GM12878 (cell line): ENCODE measurements around the gene NEURL3. TPM values are rescaled to one million over a fixed set of nuclear protein-coding genes. Genes with fewer than 3 reads are reported as not detected.

ENCODE experiments used
- ATAC-seq: fragments of 200-7000 bp; cut with Tn5 transposase; 3 replicates; pipeline ENCODE4 v1.9.1; 2020; ENCODE audit warnings: mild to moderate bottlenecking, moderate library complexity
- BruUV-seq: library from RNA; stranded (reverse); fragments of 400-500 nt; replicated peaks from 2 replicates; lab custom pipeline; 2021; lab: Mats Ljungman, UMichigan
- CTCF ChIA-PET: fragments of 300-600 bp; sonication (Branson Sonifier 250); formaldehyde crosslinking; extraction: SDS; loops from one replicate; lab custom pipeline; 2021; ENCODE audit warnings: inconsistent platforms; lab: Yijun Ruan, JAX
- POLR2A ChIA-PET: fragments of 350-600 bp; formaldehyde crosslinking; extraction: SDS; loops from one replicate; lab custom pipeline; 2021; ENCODE audit warnings: inconsistent platforms; lab: Charles Lee
- RAD21 ChIA-PET: fragments of 300-600 bp; sonication (Branson Sonifier 250); formaldehyde crosslinking; loops from one replicate; lab custom pipeline; 2023; ENCODE audit warnings: antibody characterized with exemption; ENCODE audit not compliant: unreplicated experiment; lab: Charles Lee
- SMC1A ChIA-PET: fragments of 300-600 bp; sonication (Branson Sonifier 250); formaldehyde crosslinking; loops from one replicate; lab custom pipeline; 2023; ENCODE audit not compliant: unreplicated experiment, uncharacterized antibody; lab: Charles Lee
- DNase-seq: peaks from one replicate; pipeline ENCODE4 v3.0.0-alpha.2; 2011; ENCODE audit warnings: low read depth, low spot score
- FAIRE-seq: peaks from 3 replicates; lab custom pipeline; 2011; peaks lifted over from hg19 to GRCh38; lab: Jason Lieb, UNC
- H2AFZ ChIP-seq: 2 replicates; pipeline ENCODE4 v1.6.0; 2011; ENCODE audit warnings: low read depth, low read length, control low read depth; ENCODE audit not compliant: control insufficient read depth
- H3K27ac ChIP-seq: 2 replicates; pipeline ENCODE4 v1.5.1; 2011; ENCODE audit warnings: control low read depth; ENCODE audit not compliant: control insufficient read depth, insufficient read depth
- H3K27me3 ChIP-seq, 2 experiments: replicated peaks in 1 of 2; 2 replicates each; pipeline versions ENCODE4 v1.6.0 to v1.6.1; 2011; ENCODE audit warnings: low read length in 1 of 2; ENCODE audit not compliant: control insufficient read depth in 2 of 2, insufficient read depth in 2 of 2
- H3K36me3 ChIP-seq, 2 experiments: 2 replicates each; pipeline ENCODE4 v1.5.1; 2011; ENCODE audit warnings: low read length in 1 of 2; ENCODE audit not compliant: control insufficient read depth in 2 of 2, insufficient read depth in 2 of 2
- H3K4me1 ChIP-seq: 2 replicates; pipeline ENCODE4 v1.6.1; 2011; ENCODE audit warnings: mild to moderate bottlenecking, low read length, moderate library complexity, mixed read lengths; ENCODE audit not compliant: control insufficient read depth, insufficient read depth
- H3K4me2 ChIP-seq: 2 replicates; pipeline ENCODE4 v1.6.0; 2011; ENCODE audit warnings: control low read depth; ENCODE audit not compliant: control insufficient read depth, insufficient read depth
- H3K4me3 ChIP-seq: fragments of 200-600 bp; sonication (generic); 2 replicates; pipeline ENCODE4 v1.5.1; 2016
- H3K79me2 ChIP-seq: 2 replicates; pipeline ENCODE4 v1.6.0; 2011; ENCODE audit warnings: low read length; ENCODE audit not compliant: control insufficient read depth, insufficient read depth
- H3K9ac ChIP-seq: 2 replicates; pipeline ENCODE4 v1.8.0; 2011; ENCODE audit warnings: low read length, control low read depth, mixed read lengths; ENCODE audit not compliant: control insufficient read depth, insufficient read depth
- H3K9me3 ChIP-seq: replicated peaks from 3 replicates; pipeline ENCODE4 v1.5.1; 2011; ENCODE audit warnings: mild to moderate bottlenecking, low read length; ENCODE audit not compliant: control insufficient read depth, insufficient read depth
- H4K20me1 ChIP-seq: 2 replicates; pipeline ENCODE4 v1.6.0; 2011; ENCODE audit not compliant: control insufficient read depth, insufficient read depth
- BHLHE40 ChIP-seq, 2 experiments: fragments of 450-650 bp in 1 of 2; IDR thresholded peaks; 2 replicates each; pipeline ENCODE4 v1.6.1; 2011 to 2017; ENCODE audit warnings: low read depth in 2 of 2, borderline replicate concordance in 1 of 2, improper control_type of control experiment in 1 of 2, low read length in 1 of 2, mild to moderate bottlenecking in 1 of 2
- CEBPB ChIP-seq, 2 experiments: fragments of 150-350 bp in 1 of 2; IDR thresholded peaks; 2 replicates each; pipeline ENCODE4 v1.6.1; 2012 to 2014; ENCODE audit warnings: low read depth in 2 of 2, low read length in 2 of 2, borderline replicate concordance in 1 of 2, inconsistent platforms in 1 of 2
- CREB1 ChIP-seq: IDR thresholded peaks from 2 replicates; pipeline ENCODE4 v1.6.1; 2012; ENCODE audit warnings: low read depth, mild to moderate bottlenecking, inconsistent platforms
- E2F4 ChIP-seq: IDR thresholded peaks from 2 replicates; pipeline ENCODE4 v1.6.1; 2012; ENCODE audit warnings: low read depth, low read length, improper control_type of control experiment
- EGR1 ChIP-seq, 2 experiments: IDR thresholded peaks; 1 replicate in 1 of 2; 2 replicates in 1 of 2; pipeline ENCODE4 v1.6.1; 2011 to 2012; ENCODE audit warnings: low read depth in 2 of 2, low read length in 2 of 2, borderline replicate concordance in 1 of 2, mild to moderate bottlenecking in 1 of 2, moderate library complexity in 1 of 2
- ELK1 ChIP-seq: IDR thresholded peaks from 2 replicates; pipeline ENCODE4 v1.6.1; 2012; ENCODE audit warnings: low read depth, low read length, improper control_type of control experiment
- EZH2 ChIP-seq: IDR thresholded peaks from 2 replicates; pipeline ENCODE4 v1.6.1; 2012; ENCODE audit warnings: low read depth, mild to moderate bottlenecking, control low read depth, inconsistent platforms, low read length, borderline replicate concordance; ENCODE audit not compliant: control insufficient read depth
- IKZF1 ChIP-seq: fragments of 450-650 bp; conservative IDR thresholded peaks from 2 replicates; pipeline ENCODE4 v1.6.1; 2017; ENCODE audit warnings: antibody characterized with exemption, mild to moderate bottlenecking
- KLF5 ChIP-seq: fragments of 450-650 bp; IDR thresholded peaks from 2 replicates; pipeline ENCODE4 v1.6.1; 2014; ENCODE audit warnings: mild to moderate bottlenecking; ENCODE audit not compliant: partially characterized antibody
- LARP7 ChIP-seq: fragments of 450-650 bp; IDR thresholded peaks from 2 replicates; pipeline ENCODE4 v1.6.1; 2017; ENCODE audit warnings: mild to moderate bottlenecking
- MLLT1 ChIP-seq: fragments of 450-650 bp; IDR thresholded peaks from 2 replicates; pipeline ENCODE4 v1.6.1; 2016; ENCODE audit warnings: mild to moderate bottlenecking
- MTA2 ChIP-seq: fragments of 450-650 bp; IDR thresholded peaks from 2 replicates; pipeline ENCODE4 v1.6.1; 2016; ENCODE audit warnings: low read depth, mild to moderate bottlenecking, moderate library complexity
- NBN ChIP-seq: fragments of 450-650 bp; IDR thresholded peaks from 2 replicates; pipeline ENCODE4 v1.6.1; 2016
- POLR2A ChIP-seq: IDR thresholded peaks from 2 replicates; pipeline ENCODE4 v1.6.1; 2011; ENCODE audit warnings: low read depth, mild to moderate bottlenecking, low read length
- RCOR1 ChIP-seq: conservative IDR thresholded peaks from 2 replicates; pipeline ENCODE4 v1.6.1; 2012; ENCODE audit warnings: low read depth, low read length, improper control_type of control experiment
- TCF3 ChIP-seq: IDR thresholded peaks from 2 replicates; pipeline ENCODE4 v1.6.1; 2012; ENCODE audit warnings: low read depth, mild to moderate bottlenecking, low read length, borderline replicate concordance; ENCODE audit not compliant: insufficient read depth
- ZNF217 ChIP-seq: fragments of 450-650 bp; IDR thresholded peaks from 2 replicates; pipeline ENCODE4 v1.6.1; 2017; ENCODE audit warnings: antibody characterized with exemption, mild to moderate bottlenecking
- ZSCAN29 ChIP-seq: fragments of 450-650 bp; IDR thresholded peaks from 2 replicates; pipeline ENCODE4 v1.6.1; 2017; ENCODE audit warnings: mild to moderate bottlenecking, moderate library complexity
- WGBS: methylation state at CpG from one replicate; pipeline ENCODE4 v1.1.6; 2016; ENCODE audit warnings: low lambda C conversion rate; ENCODE audit not compliant: insufficient replicate concordance, insufficient coverage; ENCODE audit errors: missing lambda C conversion rate; 5-methylcytosine and 5-hydroxymethylcytosine counted together
- in situ Hi-C: fragments of 300-500 bp; cut with MboI; formaldehyde crosslinking; loops from 9 replicates; pipeline ENCODE4 v1.14.3; 2018; ENCODE audit warnings: mixed read lengths
- intact Hi-C: fragments of 100-400 bp; cut with micrococcal nuclease; formaldehyde crosslinking; loops from one replicate; pipeline ENCODE4 v1.14.2; 2022; ENCODE audit not compliant: unreplicated experiment
- polyA plus RNA-seq, 11 experiments: library from polyadenylated mRNA; depleted of rRNA in 4 of 11; unstranded in 6 of 11; stranded (reverse) in 5 of 11; fragments of >200 nt; fragmentation: Nextera tagmentation in 4 of 11; fragmentation: Illumina TruSeq in 1 of 11; extraction: Ambion mirVana in 4 of 11; extraction: Trizol in 1 of 11; gene quantifications; 1 replicate in 1 of 11; 2 replicates in 10 of 11; pipeline versions ENCODE4 v1.2.1 to v1.2.3, GENCODE V29; 2011 to 2016; ENCODE audit warnings: inconsistent platforms in 2 of 11, missing spikeins in 2 of 11, low read depth in 1 of 11
- total RNA-seq, 4 experiments: library from RNA; depleted of rRNA in 3 of 4; stranded (reverse); fragments of >200 nt in 3 of 4; fragmentation: Illumina TruSeq in 1 of 4; extraction: Trizol in 1 of 4; gene quantifications; 2 replicates each; pipeline versions ENCODE4 v1.2.1 to v1.2.3, GENCODE V29; 2013 to 2021

Gene NEURL3
- total and polyA plus RNA-seq, 10 of the 15 experiments (the other 5 are each of a cell fraction or from before 2014, with no cell fraction given) = 0.03 to 6.3 (median 0.47) TPM

- Histone ChIP-seq H3K27me3 (no peaks in the 10 kb centered on the region), H3K9me3 (no peaks in the 10 kb centered on the region; the same call in 2 of the 3 replicates), H4K20me1 (peaks cover 17% of the 10 kb centered on the region), H3K9ac (peak overlapping the region; percentile 91), H3K4me2 (peak overlapping the region; percentile 92), H3K79me2 (peaks cover 75% of the 10 kb centered on the region), H3K4me3 (peak overlapping the region; percentile 94), H3K4me1 (peaks cover 24% of the 10 kb centered on the region), H2AFZ (no peak overlapping the region), H3K36me3 (peaks cover 6 to 20% of the 10 kb centered on the region in 2 experiments; a peak in 3 of 4 replicates), H3K27ac (peak overlapping the region; percentile 92)
- in situ Hi-C loops (no loop called here), intact Hi-C loops (loop anchor here (1.0 to 10.0 kb wide), 4 partner anchors 10 to 426 kb away; partner anchors contain the start of genes CNNM4 and NCAPH)
- ATAC-seq (peak; percentile 11), FAIRE-seq (no peak), DNase-seq (peak; percentile 31)
- ChIA-PET RAD21 (interaction anchor here (0.6 to 4.0 kb wide), 11 partner anchors 11 to 272 kb away, joined by 3 to 35 read pairs (median 4); no protein-coding TSS in a partner anchor), SMC1A (interaction anchor here (1.0 to 6.2 kb wide), 7 partner anchors 7 to 225 kb away, joined by 3 to 48 read pairs (median 7); no protein-coding TSS in a partner anchor), POLR2A (interaction anchor here (0.6 to 8.1 kb wide), 12 partner anchors 10 to 330 kb away, joined by 3 to 106 read pairs (median 4); no protein-coding TSS in a partner anchor), CTCF (interaction anchor here (0.6 to 8.1 kb wide), 10 partner anchors 9 to 225 kb away, joined by 3 to 64 read pairs (median 4); no protein-coding TSS in a partner anchor)
- BruUV-seq = no TSS peak
- 2% methylated on average over 24 of the region's 24 CpGs for WGBS
- TF ChIP-seq NBN (0 out of 2 replicates have a peak, but pooled peaks have one; percentile 31), ELK1 (no peak), EZH2 (no peak), POLR2A (peak; percentile 47), MLLT1 (0 out of 2 replicates have a peak, but pooled peaks have one; percentile 37), RCOR1 (0 out of 2 replicates have a peak, but pooled peaks have one; percentile 26), ZNF217 (no peak), E2F4 (no peak), KLF5 (no peak), BHLHE40 (IDR thresholded peaks at IDR 0.05; ENCODE audit: borderline replicate concordance in 1 of 2, low read depth in 2 of 2, low read length in 1 of 2) (0 out of 4 replicates have a peak, but pooled peaks of 1 of the 2 experiments have one; percentile 5), LARP7 (peak; percentile 55), MTA2 (peak; percentile 33; the same call in 1 of the 2 replicates), ZSCAN29 (peak; percentile 80; the same call in 1 of the 2 replicates), IKZF1 (peak; percentile 53), CEBPB (IDR thresholded peaks at IDR 0.05; ENCODE audit: borderline replicate concordance in 1 of 2, low read depth in 2 of 2, low read length in 2 of 2) (no peak), CREB1 (peak; percentile 55), EGR1 (IDR thresholded peaks at IDR 0.05; ENCODE audit: borderline replicate concordance in 1 of 2, low read depth in 2 of 2, low read length in 2 of 2) (0 out of 3 replicates have a peak, but pooled peaks of 1 of the 2 experiments have one; percentile 23), TCF3 (no peak)
Observed at GRCh38 chr2:96538487-96539214, 33.5 kb upstream of the NEURL3 start.
